OCI-LY1 (cell line): ENCODE results near the gene FAM13A.

Experiments
- CTCF ChIP-seq: fragments of 200-600 bp; sonication (generic), shearing (Covaris generic); IDR thresholded peaks from 2 replicates; pipeline ENCODE4 v1.5.1; 2017; ENCODE audit warnings: mild to moderate bottlenecking, antibody characterized with exemption, low read length, moderate library complexity, mixed read lengths
- EZH2 ChIP-seq: fragments of 200-600 bp; sonication (generic), shearing (Covaris generic); IDR thresholded peaks from 2 replicates; pipeline ENCODE4 v1.8.0; 2017; ENCODE audit warnings: borderline replicate concordance, mixed run types, mild to moderate bottlenecking, antibody characterized with exemption, low read length, moderate library complexity, mixed read lengths

- TF ChIP-seq CTCF (no peak), EZH2 (no peak)
Observed at GRCh38 chr4:89055157-89056080, 1.6 kb downstream of the FAM13A start.
